Stimulated activated CD8-positive, alpha-beta memory T cell treated with anti-CD3 and anti-CD28 coated beads, Interleukin-15, amount 100 ng/mL, for 48 hours (primary cell): ENCODE measurements around the gene SAMD8.
"Not testable (repeated sequence)": the region's sequence is repeated elsewhere in the genome, so short reads cannot be mapped to it uniquely, and the experiment has no call there.

ENCODE experiments used
- DNase-seq, 2 donors: peaks; one replicate each; pipeline ENCODE4 v3.0.0-alpha.2; 2020; ENCODE audit warnings: low read depth in 2 of 2

SAMD8 gene

GRCh38 chr10:75195035-75195763 is 83.7 kb downstream of the SAMD8 start:
- DNase-seq: no peak

- DNase-seq: no peak
Measured at GRCh38 chr10:75197066-75197465, 85.6 kb downstream of the SAMD8 start.

- DNase-seq: no peak
Measured at GRCh38 chr10:75197906-75198305, 86.5 kb downstream of the SAMD8 start.

- DNase-seq: not testable (repeated sequence)
Measured at GRCh38 chr10:75199949-75200348, 88.5 kb downstream of the SAMD8 start.

- no peak for DNase-seq
Measured at GRCh38 chr10:75201793-75202307, 90.4 kb downstream of the SAMD8 start.

GRCh38 chr10:75202321-75203045 is 91.0 kb downstream of the SAMD8 start:
- DNase-seq: no peak

GRCh38 chr10:75203046-75203620 is 91.7 kb downstream of the SAMD8 start:
- not testable (repeated sequence) for DNase-seq

- no peak for DNase-seq
Measured at GRCh38 chr10:75203724-75204123, 92.3 kb downstream of the SAMD8 start.

GRCh38 chr10:75205908-75206307 is 94.5 kb downstream of the SAMD8 start:
- no peak for DNase-seq

GRCh38 chr10:75206638-75207037 is 95.2 kb downstream of the SAMD8 start:
- not testable (repeated sequence) for DNase-seq

- no peak for DNase-seq
Measured at GRCh38 chr10:75207079-75207856, 95.8 kb downstream of the SAMD8 start.

GRCh38 chr10:75207857-75208144 is 96.3 kb downstream of the SAMD8 start:
- no peak for DNase-seq

GRCh38 chr10:75208181-75208580 is 96.7 kb downstream of the SAMD8 start:
- DNase-seq: peak in 1 of 2 donors; percentile 3

- no peak for DNase-seq
Measured at GRCh38 chr10:75209086-75209920, 97.8 kb downstream of the SAMD8 start.

- DNase-seq: peak; percentile 56 to 62
Measured at GRCh38 chr10:75209921-75210281, 98.4 kb downstream of the SAMD8 start.

- DNase-seq: peak; percentile 91
Measured at GRCh38 chr10:75210282-75211006, 99.0 kb downstream of the SAMD8 start, which contains the start of gene VDAC2. TSS of gene VDAC2 (plus strand) at chr10:75210796. CDS start at chr10:75211159, 363 bp downstream.

GRCh38 chr10:75211007-75211691 is 99.7 kb downstream of the SAMD8 start:
- no peak for DNase-seq

- DNase-seq: no peak
Measured at GRCh38 chr10:75212343-75212742, 100.9 kb downstream of the SAMD8 start.

GRCh38 chr10:75220274-75220673 is 108.8 kb downstream of the SAMD8 start:
- no peak for DNase-seq

GRCh38 chr10:75221492-75221891 is 110.0 kb downstream of the SAMD8 start:
- not testable (repeated sequence) for DNase-seq
